SK-N-SH (cell line): ENCODE results near the gene SEMA3B. TPM values are rescaled to one million over a fixed set of nuclear protein-coding genes. Genes with fewer than 3 reads are reported as not detected.

Experiments used
- CTCF ChIA-PET: fragments of 300-600, 350-600 bp; formaldehyde crosslinking; extraction: SDS; loops from one replicate; lab custom pipeline; 2021; lab: Yijun Ruan, JAX
- POLR2A ChIA-PET: fragments of 350-600 bp; sonication (Branson Sonifier 250); formaldehyde crosslinking; extraction: SDS; loops from one replicate; lab custom pipeline; 2020; ENCODE audit warnings: antibody characterized with exemption, inconsistent platforms; lab: Yijun Ruan, JAX
- DNase-seq: peaks from one replicate; pipeline ENCODE4 v3.0.0; 2012
- H2AFZ ChIP-seq: fragments of 200-600 bp; sonication (generic); 2 replicates; pipeline ENCODE4 v1.8.1; 2016; ENCODE audit warnings: antibody characterized with exemption, mild to moderate bottlenecking, low read depth
- H3F3A ChIP-seq: fragments of 200-600 bp; sonication (generic); replicated peaks from 2 replicates; pipeline ENCODE3; 2016; ENCODE audit warnings: antibody characterized with exemption, mild to moderate bottlenecking; ENCODE audit not compliant: insufficient read depth
- H3K27ac ChIP-seq, 2 experiments: fragments of 200-500 bp in 1 of 2; fragments of 200-600 bp in 1 of 2; sonication (Bioruptor generic) in 1 of 2; sonication (generic), shearing (Covaris generic) in 1 of 2; 2 replicates each; pipeline versions ENCODE4 v1.5.1 to v1.6.1; 2014 to 2016; ENCODE audit warnings: low read depth in 2 of 2, inconsistent platforms in 1 of 2, low read length in 1 of 2, mild to moderate bottlenecking in 1 of 2, mixed read lengths in 1 of 2
- H3K27me3 ChIP-seq: fragments of 200-600 bp; sonication (generic), shearing (Covaris generic); 2 replicates; pipeline ENCODE4 v1.6.1; 2016; ENCODE audit warnings: mixed run types; ENCODE audit not compliant: insufficient read depth
- H3K36me3 ChIP-seq, 2 experiments: fragments of 200-500 bp in 1 of 2; fragments of 200-600 bp in 1 of 2; sonication (Bioruptor generic) in 1 of 2; sonication (generic) in 1 of 2; replicated peaks in 1 of 2; 2 replicates each; pipeline versions ENCODE3 to v1.5.1; 2014 to 2016; ENCODE audit warnings: low read length in 1 of 2, mild to moderate bottlenecking in 1 of 2; ENCODE audit not compliant: insufficient read depth in 2 of 2, control insufficient read depth in 1 of 2
- H3K4me1 ChIP-seq, 2 experiments: fragments of 200-500 bp in 1 of 2; fragments of 200-600 bp in 1 of 2; sonication (Bioruptor generic) in 1 of 2; sonication (generic), shearing (Covaris generic) in 1 of 2; 2 replicates each; pipeline versions ENCODE4 v1.5.1 to v1.6.1; 2014 to 2016; ENCODE audit warnings: low read depth in 1 of 2, low read length in 1 of 2, mixed run types in 1 of 2; ENCODE audit not compliant: insufficient read depth in 2 of 2, control insufficient read depth in 1 of 2
- H3K4me2 ChIP-seq: fragments of 200-600 bp; sonication (generic), shearing (Covaris generic); 2 replicates; pipeline ENCODE4 v1.6.1; 2017; ENCODE audit warnings: mixed run types
- H3K4me3 ChIP-seq, 2 experiments: fragments of 200-500 bp in 1 of 2; fragments of 200-600 bp in 1 of 2; sonication (Bioruptor generic) in 1 of 2; sonication (generic), shearing (Covaris generic) in 1 of 2; 2 replicates each; pipeline versions ENCODE4 v1.5.1 to v1.8.1; 2014 to 2016; ENCODE audit warnings: low read depth in 2 of 2, inconsistent platforms in 1 of 2, low read length in 1 of 2, mild to moderate bottlenecking in 1 of 2, mixed read lengths in 1 of 2, moderate library complexity in 1 of 2
- H3K79me2 ChIP-seq: fragments of 200-600 bp; sonication (generic); 2 replicates; pipeline ENCODE4 v1.8.1; 2017; ENCODE audit warnings: mild to moderate bottlenecking; ENCODE audit not compliant: insufficient read depth
- H3K9ac ChIP-seq: fragments of 200-600 bp; sonication (generic); 2 replicates; pipeline ENCODE4 v1.6.1; 2017; ENCODE audit warnings: mixed run types
- H3K9me2 ChIP-seq: fragments of 200-600 bp; sonication (generic); 2 replicates; pipeline ENCODE4 v1.6.1; 2017; ENCODE audit warnings: mixed run types
- H3K9me3 ChIP-seq: fragments of 200-600 bp; sonication (generic); 2 replicates; pipeline ENCODE4 v1.6.1; 2017; ENCODE audit warnings: mixed run types, mild to moderate bottlenecking, moderate library complexity
- H4K20me1 ChIP-seq: fragments of 200-600 bp; sonication (generic); 2 replicates; pipeline ENCODE4 v1.6.1; 2017; ENCODE audit warnings: mild to moderate bottlenecking, mixed run types; ENCODE audit not compliant: insufficient read depth
- CHD2 ChIP-seq: fragments of 150-350 bp; IDR thresholded peaks from 2 replicates; pipeline ENCODE4 v1.6.1; 2018; ENCODE audit warnings: low read length; ENCODE audit not compliant: partially characterized antibody
- ELF1 ChIP-seq: IDR thresholded peaks from 2 replicates; pipeline ENCODE4 v1.4.0; 2012
- EP300 ChIP-seq, 2 experiments: IDR thresholded peaks; 2 replicates each; pipeline versions ENCODE4 v1.4.0 to v1.6.1; 2012; ENCODE audit warnings: borderline replicate concordance in 1 of 2, low read depth in 1 of 2, low read length in 1 of 2
- FOXJ3 ChIP-seq: sonication (generic); formaldehyde crosslinking; IDR thresholded peaks from 2 replicates; pipeline ENCODE4 v1.5.1; 2020; ENCODE audit warnings: mild to moderate bottlenecking, missing genetic modification reagents
- GABPA ChIP-seq: IDR thresholded peaks from 2 replicates; pipeline ENCODE4 v1.4.0; 2012; ENCODE audit warnings: low read depth, mild to moderate bottlenecking
- RAD21 ChIP-seq: IDR thresholded peaks from 2 replicates; pipeline ENCODE4 v1.6.1; 2012; ENCODE audit warnings: mild to moderate bottlenecking, low read length
- RFX5 ChIP-seq: IDR thresholded peaks from 2 replicates; pipeline ENCODE4 v1.6.1; 2012; ENCODE audit warnings: mild to moderate bottlenecking, improper control_type of control experiment, low read length
- SIN3A ChIP-seq: IDR thresholded peaks from 2 replicates; pipeline ENCODE4 v1.6.1; 2012; ENCODE audit warnings: low read depth, mild to moderate bottlenecking, low read length, moderate library complexity, borderline replicate concordance
- TEAD4 ChIP-seq: IDR thresholded peaks from 2 replicates; pipeline ENCODE4 v1.4.0; 2012; ENCODE audit warnings: mild to moderate bottlenecking, borderline replicate concordance; ENCODE audit not compliant: insufficient read depth
- WGBS: methylation state at CpG from one replicate; pipeline ENCODE4 v1.1.6; 2017; ENCODE audit warnings: low lambda C conversion rate; 5-methylcytosine and 5-hydroxymethylcytosine counted together
- polyA plus RNA-seq, 3 experiments: library from polyadenylated mRNA; depleted of rRNA; stranded (reverse); fragments of >200 nt; gene quantifications; 2 replicates each; pipeline ENCODE4 v1.2.3, GENCODE V29; 2012
- TF ChIP-seq, protein P1 (sequence below): fragments of 150-350 bp; IDR thresholded peaks from 2 replicates; pipeline ENCODE4 v1.6.1; 2017; ENCODE audit warnings: antibody characterized with exemption, low read length, low read depth, borderline replicate concordance
- TF ChIP-seq, protein P2 (sequence below): IDR thresholded peaks from 2 replicates; pipeline ENCODE4 v1.6.1; 2012; ENCODE audit warnings: mild to moderate bottlenecking, low read depth, low read length, moderate library complexity
- TF ChIP-seq, protein P3 (sequence below): IDR thresholded peaks from 2 replicates; pipeline ENCODE4 v1.4.0; 2012; ENCODE audit warnings: low read depth, borderline replicate concordance
- TF ChIP-seq, protein P4 (sequence below): IDR thresholded peaks from 2 replicates; pipeline ENCODE4 v1.4.0; 2012; ENCODE audit warnings: low read depth, borderline replicate concordance

SEMA3B gene
- polyA plus RNA-seq, 1 of the 3 experiments (the other 2 are of a cell fraction), result 14.9 TPM

DNA sequence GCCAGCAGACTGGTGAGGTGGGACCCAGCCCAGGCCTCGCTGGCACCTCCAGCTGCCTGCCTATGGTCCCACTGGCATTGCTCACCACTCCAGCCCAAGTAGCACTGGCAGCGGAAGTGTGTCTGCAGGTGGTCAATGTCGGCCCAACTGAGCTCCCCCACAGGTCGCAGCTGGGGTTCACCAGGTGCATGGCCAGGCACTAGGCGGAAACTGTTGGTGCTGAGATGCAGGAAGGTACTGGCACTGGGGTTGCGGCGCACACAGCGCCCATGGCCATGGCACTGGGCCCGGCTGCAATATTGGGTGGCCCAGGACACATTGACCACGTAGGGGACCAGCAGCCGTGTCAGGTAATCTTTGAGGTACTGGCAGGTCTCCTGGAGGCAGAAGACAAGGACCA, 49.2 kb downstream of the SEMA3B start:
- no CpG with 5 or more reads among the region's 11 CpGs for WGBS
- no peak overlapping the region for H2AFZ ChIP-seq
- H3K36me3 ChIP-seq, result peaks cover 15 to 30% of the 10 kb centered on the region in 2 experiments
- CTCF ChIA-PET, result interaction anchor here (1.6 to 5.9 kb wide), 2 partner anchors 16 to 25 kb away, joined by 6 to 45 read pairs; partner anchors contain the start of genes HYAL1, HYAL3, IFRD2 and NAA80
- no peak overlapping the region for H3K9ac ChIP-seq
- H3K9me3 ChIP-seq, result no peaks in the 10 kb centered on the region
- H3K4me3 ChIP-seq, result no peak overlapping the region
- peaks cover 39% of the 10 kb centered on the region for H3K79me2 ChIP-seq
- H3K4me2 ChIP-seq, result no peak overlapping the region
- H3K9me2 ChIP-seq, result no peaks in the 10 kb centered on the region
- TF ChIP-seq RFX5 (no peak), CHD2 (no peak), EP300 (IDR thresholded peaks at IDR 0.05; ENCODE audit: borderline replicate concordance in 1 of 2, low read depth in 1 of 2, low read length in 1 of 2) (no peak), RAD21 (no peak), GABPA (no peak), ELF1 (no peak), SIN3A (no peak), FOXJ3 (no peak), TEAD4 (no peak)
- TF ChIP-seq, protein P1, sequence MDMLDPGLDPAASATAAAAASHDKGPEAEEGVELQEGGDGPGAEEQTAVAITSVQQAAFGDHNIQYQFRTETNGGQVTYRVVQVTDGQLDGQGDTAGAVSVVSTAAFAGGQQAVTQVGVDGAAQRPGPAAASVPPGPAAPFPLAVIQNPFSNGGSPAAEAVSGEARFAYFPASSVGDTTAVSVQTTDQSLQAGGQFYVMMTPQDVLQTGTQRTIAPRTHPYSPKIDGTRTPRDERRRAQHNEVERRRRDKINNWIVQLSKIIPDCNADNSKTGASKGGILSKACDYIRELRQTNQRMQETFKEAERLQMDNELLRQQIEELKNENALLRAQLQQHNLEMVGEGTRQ, result no peak
- TF ChIP-seq, protein P2, sequence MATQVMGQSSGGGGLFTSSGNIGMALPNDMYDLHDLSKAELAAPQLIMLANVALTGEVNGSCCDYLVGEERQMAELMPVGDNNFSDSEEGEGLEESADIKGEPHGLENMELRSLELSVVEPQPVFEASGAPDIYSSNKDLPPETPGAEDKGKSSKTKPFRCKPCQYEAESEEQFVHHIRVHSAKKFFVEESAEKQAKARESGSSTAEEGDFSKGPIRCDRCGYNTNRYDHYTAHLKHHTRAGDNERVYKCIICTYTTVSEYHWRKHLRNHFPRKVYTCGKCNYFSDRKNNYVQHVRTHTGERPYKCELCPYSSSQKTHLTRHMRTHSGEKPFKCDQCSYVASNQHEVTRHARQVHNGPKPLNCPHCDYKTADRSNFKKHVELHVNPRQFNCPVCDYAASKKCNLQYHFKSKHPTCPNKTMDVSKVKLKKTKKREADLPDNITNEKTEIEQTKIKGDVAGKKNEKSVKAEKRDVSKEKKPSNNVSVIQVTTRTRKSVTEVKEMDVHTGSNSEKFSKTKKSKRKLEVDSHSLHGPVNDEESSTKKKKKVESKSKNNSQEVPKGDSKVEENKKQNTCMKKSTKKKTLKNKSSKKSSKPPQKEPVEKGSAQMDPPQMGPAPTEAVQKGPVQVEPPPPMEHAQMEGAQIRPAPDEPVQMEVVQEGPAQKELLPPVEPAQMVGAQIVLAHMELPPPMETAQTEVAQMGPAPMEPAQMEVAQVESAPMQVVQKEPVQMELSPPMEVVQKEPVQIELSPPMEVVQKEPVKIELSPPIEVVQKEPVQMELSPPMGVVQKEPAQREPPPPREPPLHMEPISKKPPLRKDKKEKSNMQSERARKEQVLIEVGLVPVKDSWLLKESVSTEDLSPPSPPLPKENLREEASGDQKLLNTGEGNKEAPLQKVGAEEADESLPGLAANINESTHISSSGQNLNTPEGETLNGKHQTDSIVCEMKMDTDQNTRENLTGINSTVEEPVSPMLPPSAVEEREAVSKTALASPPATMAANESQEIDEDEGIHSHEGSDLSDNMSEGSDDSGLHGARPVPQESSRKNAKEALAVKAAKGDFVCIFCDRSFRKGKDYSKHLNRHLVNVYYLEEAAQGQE, result no peak
- TF ChIP-seq, protein P3, sequence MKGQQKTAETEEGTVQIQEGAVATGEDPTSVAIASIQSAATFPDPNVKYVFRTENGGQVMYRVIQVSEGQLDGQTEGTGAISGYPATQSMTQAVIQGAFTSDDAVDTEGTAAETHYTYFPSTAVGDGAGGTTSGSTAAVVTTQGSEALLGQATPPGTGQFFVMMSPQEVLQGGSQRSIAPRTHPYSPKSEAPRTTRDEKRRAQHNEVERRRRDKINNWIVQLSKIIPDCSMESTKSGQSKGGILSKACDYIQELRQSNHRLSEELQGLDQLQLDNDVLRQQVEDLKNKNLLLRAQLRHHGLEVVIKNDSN, result no peak
- TF ChIP-seq, protein P4, sequence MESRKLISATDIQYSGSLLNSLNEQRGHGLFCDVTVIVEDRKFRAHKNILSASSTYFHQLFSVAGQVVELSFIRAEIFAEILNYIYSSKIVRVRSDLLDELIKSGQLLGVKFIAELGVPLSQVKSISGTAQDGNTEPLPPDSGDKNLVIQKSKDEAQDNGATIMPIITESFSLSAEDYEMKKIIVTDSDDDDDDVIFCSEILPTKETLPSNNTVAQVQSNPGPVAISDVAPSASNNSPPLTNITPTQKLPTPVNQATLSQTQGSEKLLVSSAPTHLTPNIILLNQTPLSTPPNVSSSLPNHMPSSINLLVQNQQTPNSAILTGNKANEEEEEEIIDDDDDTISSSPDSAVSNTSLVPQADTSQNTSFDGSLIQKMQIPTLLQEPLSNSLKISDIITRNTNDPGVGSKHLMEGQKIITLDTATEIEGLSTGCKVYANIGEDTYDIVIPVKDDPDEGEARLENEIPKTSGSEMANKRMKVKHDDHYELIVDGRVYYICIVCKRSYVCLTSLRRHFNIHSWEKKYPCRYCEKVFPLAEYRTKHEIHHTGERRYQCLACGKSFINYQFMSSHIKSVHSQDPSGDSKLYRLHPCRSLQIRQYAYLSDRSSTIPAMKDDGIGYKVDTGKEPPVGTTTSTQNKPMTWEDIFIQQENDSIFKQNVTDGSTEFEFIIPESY, result no peak
- no peaks in the 10 kb centered on the region for H4K20me1 ChIP-seq
- H3K4me1 ChIP-seq, result peaks cover 0 to 37% of the 10 kb centered on the region in 2 experiments; a peak in 2 of 4 replicates
- H3K27ac ChIP-seq, result no peak overlapping the region; a peak in 1 of 4 replicates
- no peaks in the 10 kb centered on the region for H3K27me3 ChIP-seq
- peaks cover 9% of the 10 kb centered on the region for H3F3A ChIP-seq
- POLR2A ChIA-PET, result no interaction called here
- no peak for DNase-seq
